ENCODE results near the gene RASL12.
"Not testable (repeated sequence)": the region's sequence is repeated elsewhere in the genome, so short reads cannot be mapped to it uniquely, and the experiment has no call there.

Gene RASL12, protein sequence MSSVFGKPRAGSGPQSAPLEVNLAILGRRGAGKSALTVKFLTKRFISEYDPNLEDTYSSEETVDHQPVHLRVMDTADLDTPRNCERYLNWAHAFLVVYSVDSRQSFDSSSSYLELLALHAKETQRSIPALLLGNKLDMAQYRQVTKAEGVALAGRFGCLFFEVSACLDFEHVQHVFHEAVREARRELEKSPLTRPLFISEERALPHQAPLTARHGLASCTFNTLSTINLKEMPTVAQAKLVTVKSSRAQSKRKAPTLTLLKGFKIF

DNA sequence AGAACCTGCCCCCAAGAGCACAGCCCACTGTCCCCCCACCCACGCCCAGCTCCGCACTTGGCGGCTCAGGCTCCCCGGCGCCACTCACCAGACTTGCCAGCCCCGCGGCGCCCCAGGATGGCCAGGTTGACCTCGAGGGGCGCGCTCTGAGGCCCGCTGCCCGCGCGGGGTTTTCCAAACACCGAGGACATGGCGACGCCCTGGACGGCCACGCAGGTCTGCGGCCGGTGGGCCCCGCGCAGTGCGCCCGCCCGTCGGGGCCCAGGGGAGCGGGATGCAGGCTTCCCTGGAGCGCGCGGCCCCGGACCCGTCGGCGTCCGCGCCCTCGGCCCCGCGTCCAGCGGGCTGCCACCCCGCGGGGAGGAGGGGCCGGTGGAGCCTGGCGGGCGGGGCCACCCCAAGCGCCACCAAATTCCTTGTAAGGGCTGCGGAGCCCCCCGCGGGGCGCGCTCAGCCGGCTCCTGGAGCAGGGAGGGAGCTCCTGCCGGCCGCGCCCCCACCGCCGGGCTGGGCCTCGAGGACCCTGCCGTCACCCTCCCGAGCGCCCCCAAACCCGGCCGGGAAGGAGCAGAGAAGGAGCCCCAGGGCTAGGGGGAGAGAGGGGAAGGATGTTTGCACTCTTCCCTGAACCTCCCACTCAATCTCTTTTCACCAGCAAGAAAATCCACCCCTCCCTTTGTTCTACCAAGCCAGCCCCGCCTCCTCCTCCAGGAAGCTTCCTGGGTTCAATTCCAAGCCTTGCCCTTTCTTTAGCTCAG, at the start of gene RASL12:
TSS of gene RASL12 (minus strand) at position 347 of the 758 bp plus-strand sequence. CDS start at position 191, 156 bp downstream.
- no peak for DNase-seq

DNA sequence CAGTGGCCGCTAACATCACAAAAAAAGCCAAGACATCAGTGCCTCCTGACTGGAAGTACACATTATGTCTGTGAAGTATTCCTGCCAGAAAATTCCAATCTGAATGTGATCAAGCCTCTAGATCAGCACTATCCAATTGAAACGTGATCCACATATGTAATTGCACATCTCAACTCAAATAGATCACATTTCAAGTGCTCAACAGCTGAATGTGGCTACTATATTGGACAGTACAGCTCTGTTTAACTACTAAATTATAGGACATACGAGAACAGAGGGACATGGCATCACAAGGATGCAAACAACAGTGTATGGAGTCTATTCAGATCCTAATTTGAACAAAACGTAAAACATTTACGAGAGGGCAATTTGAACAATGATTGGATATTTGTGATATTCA, 47.8 kb upstream of the RASL12 start:
- DNase-seq, result peak; percentile 20

DNA sequence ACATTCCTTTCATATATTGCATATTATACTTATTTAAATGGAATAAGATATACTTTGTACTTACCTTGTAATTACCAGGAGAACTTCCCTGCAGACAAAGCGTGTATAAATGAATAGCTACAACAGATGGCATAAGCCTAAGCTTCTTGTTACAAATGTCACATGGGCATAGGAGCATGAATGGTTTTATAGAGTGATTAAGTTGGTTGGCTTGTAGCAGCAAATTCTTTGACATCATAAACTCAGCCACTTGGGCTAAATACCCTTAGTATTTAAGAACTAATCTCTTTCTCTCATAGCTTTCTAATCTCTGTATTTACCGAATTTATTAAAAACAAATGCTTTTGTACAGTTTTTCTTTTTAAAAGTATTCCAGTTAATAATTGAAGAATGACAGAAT, 47.3 kb upstream of the RASL12 start, which contains the start of gene UBAP1L:
TSS of gene UBAP1L (minus strand) at position 115 of the 400 bp plus-strand sequence. CDS start 8,985 bp downstream, outside the sequence.
- no peak for DNase-seq

DNA sequence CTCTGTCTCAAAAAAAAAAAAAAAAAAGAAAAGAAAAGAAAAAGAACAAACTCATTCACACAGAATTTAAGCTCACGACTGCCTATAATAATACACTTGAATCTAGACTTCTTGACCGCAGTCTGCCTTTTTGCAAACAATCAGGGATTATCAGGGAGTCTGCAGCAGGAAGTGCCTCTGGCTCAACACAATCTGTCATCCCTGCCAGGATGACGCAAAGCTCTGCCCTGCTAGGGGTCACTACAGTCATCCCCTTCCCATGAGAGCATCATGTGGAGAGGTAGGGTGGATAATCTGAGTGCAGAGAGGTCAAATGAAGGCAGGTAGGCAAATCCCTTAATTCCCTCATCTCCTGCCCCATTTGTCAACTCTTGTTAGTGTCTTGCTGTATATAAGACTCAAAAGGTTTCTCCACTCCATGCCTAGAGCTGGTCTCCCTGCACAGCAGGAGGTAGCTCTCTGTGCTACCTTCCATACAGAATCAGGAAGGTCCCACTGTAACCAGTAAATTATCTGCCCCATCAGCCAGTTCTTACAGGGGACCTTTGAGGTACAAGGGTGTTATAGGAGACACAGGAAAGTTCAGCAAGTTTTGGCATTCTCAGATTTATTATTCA, 43.0 kb upstream of the RASL12 start:
- no peak for DNase-seq

DNA sequence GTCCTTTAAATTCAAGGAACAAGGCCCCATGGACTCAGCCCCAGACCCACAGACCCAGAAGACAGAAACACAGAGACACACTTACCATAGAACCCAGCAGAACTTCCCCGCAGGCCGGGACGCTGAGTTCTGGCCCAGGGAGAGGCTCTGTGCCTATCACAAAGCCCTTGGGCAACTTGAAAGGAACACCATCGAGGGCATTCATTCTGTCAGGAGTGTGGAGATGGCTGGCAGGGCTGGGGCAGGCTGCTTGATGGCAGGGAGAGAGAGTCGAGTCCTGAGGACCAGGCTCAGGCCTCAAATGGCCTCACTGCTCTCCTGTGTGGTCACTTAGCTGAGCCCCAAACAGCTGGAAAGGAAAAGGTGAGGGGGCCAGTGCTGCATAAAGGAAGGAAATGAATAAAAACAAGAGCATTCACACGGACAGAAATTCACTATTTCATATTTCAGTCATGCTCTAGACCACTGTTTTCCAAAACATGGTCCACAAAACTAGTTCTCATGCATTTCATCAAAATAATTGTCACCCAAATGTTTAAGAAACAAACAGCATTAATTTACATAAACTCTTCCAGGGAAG, 38.3 kb upstream of the RASL12 start:
- DNase-seq, result no peak

DNA sequence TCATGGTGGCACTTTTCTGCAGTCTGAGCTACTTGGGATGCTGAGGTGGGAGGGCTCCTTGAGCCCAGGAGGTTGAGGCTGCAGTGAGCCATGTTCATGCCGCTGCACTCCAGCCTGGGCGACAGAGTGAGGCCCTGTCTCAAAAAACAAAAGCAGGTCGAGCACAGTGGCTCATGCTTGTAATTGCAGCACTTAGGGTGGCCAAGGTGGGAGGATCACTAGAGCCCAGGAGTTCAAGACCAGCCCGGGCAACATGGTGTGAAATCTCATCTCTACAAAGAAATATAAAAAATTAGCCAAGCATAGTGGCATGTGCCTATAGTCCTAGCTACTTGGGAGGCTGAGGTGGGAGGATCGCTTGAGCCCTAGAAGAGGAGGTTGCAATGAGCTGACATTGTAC, 37.2 kb upstream of the RASL12 start:
- DNase-seq, result no peak

DNA sequence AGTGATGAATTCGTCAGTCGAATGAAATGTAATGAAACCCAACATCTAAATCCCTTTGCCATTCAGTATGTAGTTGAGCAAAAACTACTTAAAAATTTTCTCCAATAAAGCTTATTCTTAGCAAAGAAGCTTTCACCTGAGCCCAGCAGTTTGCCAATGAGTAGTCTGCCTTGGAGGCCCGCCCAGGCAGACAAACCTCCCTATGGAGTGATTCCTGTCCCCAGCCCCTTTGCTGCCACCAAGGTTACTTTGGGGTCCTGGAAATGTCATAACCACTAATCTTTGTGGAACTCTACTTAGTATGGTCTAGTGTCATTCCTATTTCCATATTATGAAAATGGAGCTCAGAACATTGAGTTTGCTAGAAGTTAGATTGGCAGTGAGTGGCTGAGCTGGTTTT, 35.1 kb upstream of the RASL12 start:
- no peak for DNase-seq

DNA sequence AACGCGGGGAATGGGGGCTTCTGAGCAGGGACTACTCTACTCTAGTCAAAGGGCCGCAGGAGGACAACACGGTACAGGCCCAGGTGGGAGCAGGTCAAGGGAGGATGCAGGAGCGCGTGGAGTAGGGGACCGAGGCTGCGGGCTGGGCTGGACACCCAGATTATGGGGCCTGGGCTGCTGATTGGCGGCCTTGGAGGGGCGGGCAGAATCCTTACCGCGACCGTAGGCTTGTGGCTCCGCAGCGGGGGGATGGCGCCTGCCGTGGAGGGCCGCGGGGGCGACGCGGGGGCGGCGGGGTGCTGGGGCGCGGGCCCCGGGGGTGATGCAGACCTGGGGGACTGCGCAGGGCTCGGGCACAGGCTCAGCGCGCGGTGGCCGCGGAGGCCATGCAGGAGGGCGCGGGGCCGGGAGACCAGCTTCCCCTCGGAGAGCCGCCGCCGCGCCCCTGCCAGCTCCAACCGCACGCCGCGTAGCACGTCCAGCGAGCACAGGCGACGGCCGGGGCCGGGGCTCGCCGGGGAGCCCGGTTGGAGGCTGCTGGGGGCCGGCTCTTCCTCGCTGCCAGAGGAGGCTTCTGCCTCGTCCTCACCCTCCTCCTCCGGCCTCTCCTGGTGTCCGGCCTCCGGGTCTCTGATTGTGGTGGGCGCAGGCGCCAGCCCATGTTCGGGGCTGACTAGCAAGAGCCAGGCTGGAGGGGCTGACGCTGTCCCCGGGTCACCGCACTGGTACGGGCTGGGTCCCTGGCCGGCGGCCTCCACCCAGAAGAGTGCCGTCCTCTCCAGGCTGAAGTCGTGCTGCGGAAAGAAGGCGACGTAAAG, 34.3 kb upstream of the RASL12 start:
- no peak for DNase-seq

DNA sequence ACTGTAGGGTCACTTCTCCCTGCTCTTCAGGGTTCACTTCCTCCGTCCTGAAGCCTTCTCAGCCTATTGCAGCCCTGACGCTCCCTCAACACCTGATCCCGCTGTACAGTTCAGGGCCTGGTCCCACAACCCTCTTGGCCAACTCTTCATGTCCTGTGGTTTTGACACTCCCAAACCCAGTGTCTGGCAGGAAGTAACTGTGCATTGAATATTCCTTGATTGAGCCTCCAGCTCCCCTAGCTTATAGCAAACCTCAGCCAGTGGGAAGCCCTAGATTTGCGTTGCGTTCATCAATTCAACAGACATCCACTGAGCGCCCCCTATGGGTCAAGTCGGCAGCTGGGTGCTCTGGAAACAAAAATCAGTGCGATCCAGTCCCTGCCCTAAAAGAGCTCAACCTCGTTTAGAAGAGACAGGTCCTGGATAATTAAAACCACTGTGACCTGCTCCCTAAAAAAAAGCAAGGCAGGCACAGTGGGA, 33.7 kb upstream of the RASL12 start:
- no peak for DNase-seq

DNA sequence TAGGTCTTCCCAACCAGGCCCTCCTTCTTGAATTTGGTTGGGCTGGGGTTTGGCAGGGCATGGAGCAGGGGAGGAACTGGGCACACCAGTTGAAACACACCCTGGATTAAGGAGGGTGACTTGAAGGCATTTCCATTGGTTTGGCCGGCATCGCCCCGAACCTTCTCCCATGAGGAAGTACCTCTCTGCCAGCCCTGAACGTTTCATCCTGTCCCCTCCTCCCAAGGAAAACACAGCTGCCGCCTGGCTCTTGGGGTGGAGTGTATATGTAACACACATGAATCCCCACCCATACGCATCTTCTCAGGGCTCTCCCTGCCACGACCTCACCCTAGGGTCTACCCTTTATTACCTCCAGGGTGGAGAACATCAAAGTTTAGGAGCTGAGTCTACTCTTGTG, 32.7 kb upstream of the RASL12 start:
- DNase-seq, result no peak

DNA sequence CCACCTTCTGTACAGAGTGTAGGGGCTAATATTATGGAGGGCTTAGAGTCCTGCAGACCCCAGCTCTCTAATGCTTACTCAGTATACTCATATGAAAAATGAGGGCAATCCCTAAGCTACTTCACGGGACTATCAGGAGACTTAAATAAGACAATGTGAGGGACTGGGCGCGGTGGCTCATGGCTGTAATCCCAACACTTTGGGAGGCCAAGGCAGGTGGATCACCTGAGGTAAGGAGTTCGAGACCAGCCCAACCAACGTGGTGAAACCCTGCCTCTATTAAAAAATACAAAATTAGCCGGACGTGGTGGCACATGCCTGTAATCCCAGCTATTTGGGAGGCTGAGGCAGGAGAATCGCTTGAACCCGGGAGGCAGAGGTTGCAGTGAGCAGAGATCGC, 32.0 kb upstream of the RASL12 start:
- DNase-seq, result not testable (repeated sequence)

DNA sequence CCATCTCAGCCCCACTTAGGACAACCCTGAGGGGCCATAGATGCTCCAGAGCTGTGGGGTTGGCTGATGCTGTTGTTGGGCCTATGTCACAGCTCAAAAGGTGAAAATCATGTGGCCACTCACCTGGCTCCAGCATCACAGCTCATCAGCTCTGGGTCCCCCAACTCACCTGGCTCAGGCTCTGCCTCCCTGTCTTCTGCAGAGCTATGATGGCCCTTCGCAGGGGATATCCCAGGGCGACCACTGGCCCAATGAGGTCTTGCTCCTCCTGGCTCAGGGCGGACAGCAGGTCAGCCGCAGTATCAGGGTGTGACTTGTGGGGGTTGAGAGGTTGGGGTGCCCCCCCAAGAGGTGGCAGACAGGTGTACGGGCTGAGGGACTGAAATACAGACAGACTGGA, 31.5 kb upstream of the RASL12 start:
- DNase-seq, result no peak

DNA sequence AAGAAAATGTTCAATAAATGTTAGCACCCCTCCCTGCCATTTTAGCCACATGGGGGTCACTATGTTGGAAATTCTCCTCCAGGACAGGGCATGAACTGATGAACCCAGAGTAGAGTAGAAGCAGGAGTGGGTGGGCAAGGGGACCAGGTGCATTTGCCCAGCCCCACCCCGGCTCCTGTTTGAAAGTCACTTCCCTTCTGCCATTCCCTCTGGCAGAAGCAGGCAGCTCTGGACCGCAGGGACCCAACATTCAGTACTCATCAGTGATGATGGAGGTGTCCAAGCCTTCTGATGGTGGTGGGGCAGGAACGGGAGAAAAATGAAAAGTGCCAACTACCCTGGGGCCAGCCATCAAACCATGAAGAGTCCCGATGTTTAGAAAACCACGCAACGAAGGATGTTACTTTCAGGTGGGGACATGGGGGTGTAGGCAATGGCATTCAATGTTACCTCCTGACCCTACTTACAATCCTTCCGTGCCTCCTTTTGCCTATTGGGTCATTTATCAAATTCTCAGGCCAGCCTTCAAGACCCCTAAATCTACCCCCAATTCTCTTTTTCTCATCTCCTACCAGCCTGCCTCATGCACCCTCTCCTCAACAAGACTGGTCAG, 30.0 kb upstream of the RASL12 start:
- no peak for DNase-seq

DNA sequence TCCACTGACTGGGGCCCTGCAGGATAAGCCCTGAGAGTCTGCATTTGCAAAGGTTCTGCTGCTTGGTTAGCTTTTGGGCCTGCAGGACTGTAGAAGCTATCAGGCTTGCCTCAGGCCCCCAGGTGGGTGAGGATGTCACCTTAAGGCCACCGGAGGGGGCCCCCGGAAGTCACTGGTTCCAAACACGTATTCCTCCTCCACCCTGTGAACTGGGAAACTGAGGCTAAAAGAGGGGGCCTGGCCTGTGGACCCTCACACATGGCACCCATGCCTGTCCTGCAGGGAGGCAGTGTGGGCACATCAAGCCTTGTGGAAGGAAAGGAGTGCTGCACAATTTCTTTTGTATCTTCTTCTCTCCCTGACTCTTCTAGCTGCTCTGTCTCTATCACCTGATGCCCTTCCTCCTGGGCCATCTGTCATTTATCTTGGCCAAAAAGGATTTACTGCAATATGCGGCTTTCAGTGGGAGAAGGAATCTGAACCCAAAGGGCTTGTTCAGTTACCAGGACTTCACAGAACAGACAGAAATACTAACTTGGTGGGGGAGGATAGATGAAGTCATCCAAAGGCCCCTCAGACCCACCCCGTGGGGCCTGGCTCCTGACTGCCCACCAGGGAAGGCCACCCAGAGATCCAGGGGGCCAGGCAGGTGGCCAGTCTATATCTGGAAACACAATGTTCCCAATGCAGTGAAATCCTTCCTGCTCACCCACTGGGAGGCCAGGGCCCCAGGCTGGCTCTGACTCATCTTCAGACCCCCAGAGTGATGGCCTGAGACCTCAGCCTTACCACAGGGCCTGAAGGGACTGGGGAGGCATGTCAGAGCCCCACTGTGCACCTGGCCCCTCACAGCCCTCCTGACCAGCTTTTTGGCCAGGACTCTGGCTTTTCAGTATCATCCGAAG, 28.9 kb upstream of the RASL12 start:
- DNase-seq, result no peak

DNA sequence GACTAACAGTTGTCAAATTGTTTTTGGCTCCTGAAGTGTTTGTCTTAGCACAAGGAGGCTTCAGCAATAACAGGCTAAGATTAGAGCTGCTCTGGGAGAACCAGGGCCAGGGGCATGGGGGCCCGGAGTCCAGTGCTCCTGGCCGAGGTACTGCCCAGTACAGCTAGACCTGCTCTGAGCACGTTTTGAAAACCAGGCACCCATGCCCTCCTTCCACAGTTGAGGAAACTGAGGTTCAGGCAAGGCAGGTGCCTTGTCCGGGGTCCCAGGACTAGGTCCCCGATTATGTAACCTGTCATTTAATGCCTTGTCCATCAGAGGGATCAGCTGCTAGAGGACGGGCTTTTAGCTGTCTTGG, 27.9 kb upstream of the RASL12 start:
- no peak for DNase-seq

DNA sequence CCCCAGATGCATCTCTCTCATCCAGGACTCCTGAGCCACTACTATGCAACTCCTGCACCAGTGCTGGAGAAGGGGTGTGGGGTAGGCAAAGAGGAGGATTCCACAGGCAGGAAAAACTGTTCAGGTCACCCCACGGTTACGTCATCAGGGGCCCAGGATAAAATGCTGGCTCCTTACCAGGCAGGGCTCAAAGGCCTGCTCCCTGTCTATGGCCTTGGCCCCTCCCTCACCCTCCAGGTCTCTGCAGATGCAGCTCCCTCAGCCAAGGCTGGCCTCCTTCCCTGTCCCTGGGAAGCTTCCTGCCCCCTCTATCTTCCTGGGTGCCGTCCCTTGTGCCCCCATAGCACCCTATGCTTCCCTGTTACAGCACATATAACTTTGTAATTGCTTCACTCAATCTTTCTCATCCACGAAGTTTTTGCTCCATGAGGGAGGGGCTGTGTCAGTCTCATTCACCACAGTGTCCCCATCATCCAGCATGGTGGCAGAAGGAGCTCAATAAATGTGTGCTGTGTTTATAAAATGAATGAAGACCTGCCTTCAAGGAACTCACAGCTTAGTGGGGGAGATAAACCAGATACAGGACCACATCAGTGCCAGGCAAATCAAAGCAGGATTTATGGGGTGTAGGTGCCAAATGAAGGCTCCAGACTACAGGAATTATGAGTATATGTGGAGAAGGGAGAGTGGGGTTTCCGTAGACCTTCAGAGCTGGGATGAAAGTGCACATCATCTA, 27.4 kb upstream of the RASL12 start:
- DNase-seq, result no peak

DNA sequence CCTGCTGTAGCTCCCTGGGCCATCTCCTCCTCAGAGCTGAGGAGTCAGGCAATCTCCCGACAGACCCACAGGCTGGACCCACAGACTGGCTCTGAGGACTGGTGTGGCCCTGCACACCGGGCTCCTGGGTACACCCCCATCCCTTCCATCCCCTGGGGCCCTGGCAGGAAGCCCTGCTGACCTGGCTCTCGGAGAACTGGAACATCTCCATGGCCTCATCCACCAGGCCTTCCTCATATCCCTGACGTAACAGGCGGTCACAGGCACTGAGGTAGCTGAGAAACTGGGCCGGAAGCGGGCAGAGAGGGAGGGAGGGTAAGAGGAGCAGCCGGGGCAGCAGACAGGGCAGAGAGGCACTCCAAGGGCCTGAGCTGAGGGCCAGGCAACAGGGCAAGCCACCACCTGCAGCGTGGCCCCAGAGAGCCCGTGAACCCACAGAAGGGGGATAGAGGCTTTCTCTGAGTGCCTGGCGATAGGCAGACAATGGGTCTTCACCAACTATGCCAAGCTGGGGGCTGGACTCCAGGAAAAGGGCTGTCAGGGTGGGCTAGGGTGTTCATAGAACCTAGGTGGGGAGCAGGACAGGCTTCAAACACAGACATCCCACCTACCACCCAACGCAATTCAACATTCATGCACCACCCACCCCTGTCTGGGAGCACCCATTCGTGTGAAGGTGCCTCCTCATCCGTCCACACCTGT, 26.7 kb upstream of the RASL12 start:
- no peak for DNase-seq

DNA sequence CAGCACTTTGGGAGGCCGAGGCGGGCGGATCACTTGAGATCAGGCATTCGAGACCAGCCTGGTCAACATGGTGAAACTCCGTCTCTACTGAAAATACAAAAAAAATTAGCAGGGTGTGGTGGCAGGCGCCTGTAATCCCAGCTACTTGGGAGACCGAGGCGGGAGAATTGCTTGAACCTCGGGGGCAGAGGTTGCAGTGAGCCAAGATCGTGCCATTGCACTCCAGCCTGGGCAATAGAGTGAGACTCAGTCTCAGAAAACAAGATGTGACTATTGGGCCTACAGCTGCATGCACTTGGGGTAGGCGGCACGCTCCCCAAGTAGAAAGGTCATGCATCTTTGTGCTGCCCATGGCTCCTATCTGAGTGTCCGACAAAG, 26.0 kb upstream of the RASL12 start:
- not testable (repeated sequence) for DNase-seq

DNA sequence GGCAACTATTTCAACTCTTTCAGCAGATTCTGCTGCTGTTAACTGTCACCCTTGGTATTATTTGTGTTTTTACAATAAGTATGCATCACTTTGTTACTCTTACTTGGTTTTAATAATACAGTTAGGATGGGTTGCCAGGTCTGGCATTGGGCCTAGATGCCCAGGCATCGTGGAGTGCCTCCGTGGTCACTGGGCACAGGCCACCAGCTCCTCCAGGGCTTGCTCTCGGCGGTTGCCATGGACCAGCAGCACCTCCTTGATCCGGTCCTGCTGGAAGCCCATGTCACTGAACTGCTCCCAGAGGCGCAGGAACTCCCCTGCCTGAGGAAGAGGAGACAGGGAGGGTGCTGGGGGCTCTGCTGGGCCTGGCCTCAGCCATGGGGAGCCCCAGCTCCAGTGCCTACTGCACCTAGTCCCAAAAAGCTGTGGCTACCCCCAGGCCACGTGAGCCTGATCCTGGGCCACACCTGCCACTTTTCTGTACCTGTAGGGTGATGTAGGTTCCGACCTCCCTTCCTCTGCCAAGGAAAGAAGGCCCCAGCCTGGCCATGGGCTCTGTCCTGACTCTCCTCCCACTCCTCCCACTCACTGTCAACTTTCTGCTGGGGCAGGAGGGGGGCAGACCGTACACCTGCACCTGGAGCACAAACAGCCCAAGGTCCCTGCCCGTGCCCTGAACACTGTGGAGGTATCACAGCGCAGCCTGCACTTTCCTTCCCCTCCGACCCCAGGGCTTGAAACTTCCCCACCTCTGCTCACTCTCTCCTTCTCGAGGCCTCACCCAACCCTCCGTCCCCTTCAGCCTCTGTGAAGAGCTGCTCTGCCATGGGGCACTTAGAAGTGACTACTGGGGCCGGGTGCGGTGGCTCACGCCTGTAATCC, 25.4 kb upstream of the RASL12 start:
- no peak for DNase-seq
